ENCODE data around the gene BMP6.

The BMP6 gene

DNA sequence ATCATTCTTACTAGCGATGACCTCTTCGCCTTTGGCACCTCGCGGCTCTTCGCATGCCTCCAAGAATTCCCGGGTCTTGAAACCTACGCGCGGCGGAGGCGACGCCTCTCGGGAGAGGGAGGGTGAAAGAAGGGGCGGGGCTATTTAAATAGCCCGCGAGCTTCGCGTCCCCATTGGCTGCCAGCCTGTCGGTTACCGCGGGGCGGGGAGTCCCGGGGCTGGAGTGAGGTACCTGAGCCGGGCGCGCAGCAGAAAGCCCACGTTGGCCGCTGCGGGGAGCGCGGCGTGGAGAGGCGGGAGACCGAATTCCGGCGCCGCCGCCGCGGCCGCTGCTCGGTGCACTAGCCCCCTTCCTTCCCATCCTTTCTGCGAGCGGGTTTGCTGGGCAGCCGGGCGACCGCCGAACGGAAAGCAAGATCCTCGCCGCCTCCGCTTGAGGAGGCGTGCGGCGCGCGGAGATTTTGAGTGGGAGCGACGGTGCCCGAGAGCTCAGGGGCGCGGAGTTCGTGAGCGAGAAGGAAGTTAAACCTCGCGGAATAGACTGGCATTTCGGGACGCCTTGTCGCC is at the start of gene BMP6:
TSS of gene BMP6 (plus strand) at position 251 of the 567 bp plus-strand sequence. CDS start 857 bp downstream, outside the sequence.
- DNase-seq: no peak

- DNase-seq: no peak
These were observed 48.7 kb upstream of the BMP6 start for GRCh38 chr6:7677229-7677628.

GRCh38 chr6:7680393-7681075 is 45.4 kb upstream of the BMP6 start:
- no peak for DNase-seq

- DNase-seq: no peak
These were observed 44.5 kb upstream of the BMP6 start for GRCh38 chr6:7681449-7681848.

- DNase-seq: no peak
These were observed 41.8 kb upstream of the BMP6 start for GRCh38 chr6:7684076-7684475.

DNA sequence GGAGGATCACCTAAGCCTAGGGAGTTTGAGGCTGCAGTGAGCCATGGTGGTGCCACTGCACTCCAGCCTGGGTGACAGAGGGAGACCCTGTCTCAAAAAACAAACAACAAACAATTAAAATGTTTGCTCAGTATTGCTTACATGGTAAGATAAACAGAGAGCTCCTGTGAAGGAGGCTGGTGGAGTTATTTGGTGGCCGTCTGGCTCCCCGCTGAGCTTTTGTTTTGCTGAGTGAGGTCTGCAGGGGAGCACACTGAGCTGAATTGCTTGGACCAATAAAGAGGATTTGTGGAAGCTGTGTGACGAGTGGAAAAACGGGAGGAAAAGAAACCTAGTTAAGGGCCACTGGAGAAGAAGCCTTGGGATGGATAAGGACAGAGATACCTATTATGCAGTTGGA is 41.1 kb upstream of the BMP6 start:
- no peak for DNase-seq

DNA sequence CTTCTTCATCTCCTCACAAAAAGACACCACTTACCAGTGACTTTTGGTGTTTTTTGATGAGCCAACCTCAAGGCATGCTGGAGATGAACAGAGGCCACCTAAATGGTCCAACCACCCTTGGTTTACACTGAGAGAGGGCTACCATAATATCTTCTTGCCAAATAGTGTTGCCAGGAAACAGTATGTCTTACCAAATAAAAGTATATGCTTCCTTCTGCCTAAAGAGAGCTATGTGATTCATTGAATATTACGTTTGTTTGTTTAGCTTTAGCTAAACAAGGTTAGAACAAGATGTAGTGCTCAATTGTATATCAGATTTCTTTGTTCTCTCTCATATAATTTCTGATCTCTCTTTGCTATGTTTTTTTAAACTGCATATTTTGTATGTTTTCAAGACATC is 40.6 kb upstream of the BMP6 start:
- DNase-seq: no peak

DNA sequence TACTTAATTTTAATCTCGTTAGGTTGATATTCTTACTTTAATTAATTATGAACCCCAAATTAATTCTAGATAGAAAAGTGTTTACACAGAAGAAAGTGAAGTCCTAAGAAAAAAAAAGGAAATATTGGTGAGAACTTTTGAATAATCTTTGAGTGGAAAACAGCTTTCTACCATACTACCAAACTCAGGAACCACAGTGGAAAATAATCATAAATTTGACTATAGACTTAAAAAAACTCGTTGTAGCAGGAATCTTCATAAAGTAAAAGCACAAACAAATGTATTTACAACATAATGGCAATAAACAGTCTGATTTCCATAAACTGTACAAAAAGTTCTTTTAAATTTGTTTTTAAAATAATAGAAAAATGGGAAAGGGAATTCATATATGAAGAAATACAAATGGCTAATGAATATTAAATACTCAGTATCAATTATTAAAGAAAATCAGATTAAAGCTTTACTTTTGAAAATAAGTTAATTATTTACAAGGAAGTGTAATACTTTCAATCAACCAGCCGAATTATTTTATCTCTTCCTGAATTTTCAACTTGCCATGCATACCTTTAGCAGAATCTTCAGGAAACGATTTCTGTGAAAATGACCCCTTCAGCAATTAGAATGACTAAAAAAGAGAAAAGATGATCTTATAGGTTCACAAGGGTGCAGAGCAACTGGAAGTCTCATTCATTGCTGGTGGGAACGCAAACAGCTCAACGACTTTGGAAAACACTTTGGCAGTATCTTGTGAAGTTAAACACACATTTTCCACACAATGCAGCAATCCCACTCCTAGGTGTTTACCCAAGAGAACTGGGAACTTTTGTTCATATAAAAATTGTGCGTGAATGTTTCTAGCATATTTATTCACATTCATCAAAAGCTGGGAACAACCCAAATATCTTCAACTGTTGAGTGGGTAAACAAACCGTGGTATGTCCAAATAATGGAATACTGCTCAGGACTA is 38.5 kb upstream of the BMP6 start:
- no peak for DNase-seq

GRCh38 chr6:7691021-7691420 is 34.9 kb upstream of the BMP6 start:
- DNase-seq: no peak

- no peak for DNase-seq
These were observed 34.0 kb upstream of the BMP6 start for GRCh38 chr6:7691675-7692452.

- DNase-seq: no peak
These were observed 33.5 kb upstream of the BMP6 start for GRCh38 chr6:7692453-7692784.

DNA sequence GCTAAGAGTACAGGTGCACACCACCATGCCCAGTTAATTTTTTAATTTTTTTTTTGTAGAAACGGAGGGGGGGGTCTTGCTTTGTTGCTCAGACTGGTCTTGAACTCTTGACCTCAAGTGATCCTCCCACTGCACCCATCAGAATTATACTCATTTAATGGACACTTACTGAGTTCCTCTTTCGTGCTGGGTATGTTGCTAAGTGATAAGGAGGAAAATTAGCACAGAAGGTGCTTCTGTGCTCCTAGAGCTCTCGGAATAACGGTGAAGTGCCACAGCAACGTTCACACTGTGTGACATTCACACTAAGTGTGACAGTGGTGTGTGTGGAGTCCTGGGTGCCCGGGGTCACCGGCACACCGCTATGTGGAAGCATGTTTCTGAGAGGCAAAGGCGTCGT is 32.1 kb upstream of the BMP6 start:
- DNase-seq: no peak

DNA sequence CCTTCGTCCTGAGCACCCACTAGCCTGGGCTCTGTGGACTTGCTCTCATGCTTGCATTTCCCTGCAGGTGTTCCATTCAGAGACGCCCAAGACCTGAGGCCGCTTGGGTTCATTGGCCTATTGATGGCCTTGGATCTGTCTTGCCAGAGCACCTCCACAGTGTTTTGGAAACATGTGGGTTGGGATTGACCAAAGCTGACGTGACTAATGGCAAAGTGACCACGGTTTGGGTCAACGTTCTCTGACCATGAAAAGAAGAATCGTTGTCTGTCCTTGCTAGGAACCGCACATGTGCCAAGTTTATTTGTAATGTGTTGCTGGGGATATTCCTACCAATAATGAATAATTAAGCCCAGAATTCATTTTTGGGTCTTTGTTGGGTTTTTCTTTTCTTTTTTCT is 29.8 kb upstream of the BMP6 start:
- no peak for DNase-seq

DNA sequence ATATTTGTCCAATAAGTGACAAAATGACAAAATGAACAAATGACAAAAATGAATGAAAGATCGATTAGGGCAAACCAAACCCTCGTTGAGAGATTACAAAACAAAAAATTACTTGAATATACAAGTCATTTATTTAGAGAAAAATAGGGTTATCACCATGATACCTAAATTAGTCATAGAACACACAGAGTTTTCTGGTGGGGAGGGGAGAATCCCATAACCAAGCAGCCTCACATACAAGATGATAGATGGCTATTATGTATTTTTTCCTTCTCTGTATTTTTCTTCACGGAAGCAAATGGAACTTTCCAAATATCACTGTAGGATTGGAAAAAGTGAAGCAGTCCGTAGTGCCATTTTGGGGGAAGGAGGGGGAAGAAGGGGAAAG is 28.5 kb upstream of the BMP6 start:
- no peak for DNase-seq

GRCh38 chr6:7697820-7698623 is 27.9 kb upstream of the BMP6 start:
- peak; percentile 84 for DNase-seq

DNA sequence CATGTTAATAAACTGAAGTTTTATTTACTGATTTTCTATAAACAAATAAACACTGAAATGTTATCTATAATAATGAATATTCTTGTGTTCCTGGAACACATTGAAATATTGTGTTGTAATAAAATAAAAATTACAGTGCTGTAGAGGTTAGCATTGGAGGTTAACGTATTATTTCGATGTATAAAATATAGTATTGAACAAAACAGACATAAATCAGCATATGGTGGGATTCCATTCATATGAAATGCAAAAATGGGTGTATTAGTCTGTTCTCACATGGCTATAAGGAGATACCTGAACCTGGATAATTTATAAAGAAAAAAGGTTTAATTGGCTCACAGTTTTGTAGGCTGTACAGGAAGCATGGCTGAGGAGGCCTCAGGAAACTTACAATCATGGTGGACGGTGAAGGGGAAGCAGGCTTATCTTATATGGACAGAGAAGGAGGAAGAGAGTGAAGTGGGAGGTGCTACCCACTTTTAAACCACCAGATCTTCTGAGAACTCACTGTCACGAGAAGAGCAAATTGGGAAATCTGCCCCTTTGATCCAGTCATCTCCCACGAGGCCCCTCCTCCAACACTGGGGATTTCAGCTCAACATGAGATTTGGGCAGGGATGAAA is 24.6 kb upstream of the BMP6 start:
- DNase-seq: no peak

- no peak for DNase-seq
These were observed 22.7 kb upstream of the BMP6 start for GRCh38 chr6:7703148-7703680.

DNA sequence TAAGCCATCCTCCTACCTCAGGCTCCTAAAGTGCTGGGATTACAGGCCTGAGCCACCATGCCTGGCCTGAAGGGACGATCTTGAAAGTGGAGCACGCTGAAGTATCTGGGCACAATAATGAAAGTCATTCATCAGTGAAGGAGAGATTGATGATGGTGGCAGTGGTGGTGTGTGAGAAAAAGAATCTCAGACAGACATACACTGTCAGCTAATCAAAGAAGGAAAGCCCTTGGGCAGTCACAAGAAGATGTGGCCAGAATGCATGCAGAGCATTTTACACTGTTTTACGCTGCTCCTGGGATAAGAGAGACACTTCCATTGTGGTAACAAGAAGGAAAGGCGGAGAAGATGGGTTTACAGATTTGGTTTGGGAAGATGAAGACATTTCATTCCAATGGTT is 20.4 kb upstream of the BMP6 start:
- no peak for DNase-seq

GRCh38 chr6:7706269-7706668 is 19.6 kb upstream of the BMP6 start:
- no peak for DNase-seq

GRCh38 chr6:7707787-7708186 is 18.1 kb upstream of the BMP6 start:
- DNase-seq: no peak

GRCh38 chr6:7719364-7719850 is 6.5 kb upstream of the BMP6 start:
- no peak for DNase-seq
